Endothelial cell of umbilical vein (primary cell): ENCODE data around the gene NPLOC4. TPM values are rescaled to one million over a fixed set of nuclear protein-coding genes. Genes with fewer than 3 reads are reported as not detected.

Experiments
- BruUV-seq: library from RNA; stranded (reverse); fragments of 400-500 nt; replicated peaks from 2 replicates; lab custom pipeline; 2021; lab: Mats Ljungman, UMichigan
- CTCF ChIA-PET: fragments of 300-600, 350-600 bp; sonication (Branson Sonifier 250); formaldehyde crosslinking; loops from one replicate; lab custom pipeline; 2021; ENCODE audit warnings: antibody characterized with exemption, inconsistent platforms; lab: Charles Lee
- POLR2A ChIA-PET: fragments of 300-600, 350-600 bp; sonication (Branson Sonifier 250); formaldehyde crosslinking; loops from one replicate; lab custom pipeline; 2021; ENCODE audit warnings: antibody characterized with exemption, inconsistent platforms; lab: Charles Lee
- DNase-seq: peaks from one replicate; pipeline ENCODE4 v3.0.0-alpha.2; 2011; ENCODE audit warnings: low read depth, low spot score
- FAIRE-seq: peaks from 2 replicates; lab custom pipeline; 2011; peaks lifted over from hg19 to GRCh38; lab: Jason Lieb, UNC
- H2AFZ ChIP-seq: 2 replicates; pipeline ENCODE4 v1.6.0; 2012; ENCODE audit warnings: low read depth, low read length, control low read depth, inconsistent platforms
- H3K27ac ChIP-seq: 2 replicates; pipeline ENCODE4 v1.5.1; 2011; ENCODE audit warnings: low read depth, mild to moderate bottlenecking, control low read depth, low read length, moderate library complexity; ENCODE audit not compliant: insufficient read depth
- H3K27me3 ChIP-seq, 2 experiments: 2 replicates each; pipeline versions ENCODE4 v1.6.0 to v1.6.1; 2011; ENCODE audit warnings: low read length in 2 of 2, mixed read lengths in 1 of 2; ENCODE audit not compliant: control insufficient read depth in 2 of 2, insufficient read depth in 2 of 2
- H3K36me3 ChIP-seq, 2 experiments: 2 replicates in 1 of 2; 3 replicates in 1 of 2; pipeline ENCODE4 v1.5.1; 2011; ENCODE audit warnings: low read length in 2 of 2, mild to moderate bottlenecking in 1 of 2, moderate library complexity in 1 of 2; ENCODE audit not compliant: control insufficient read depth in 2 of 2, insufficient read depth in 2 of 2; ENCODE audit errors: extremely low read depth in 1 of 2
- H3K4me1 ChIP-seq: 3 replicates; pipeline ENCODE4 v1.5.1; 2011; ENCODE audit warnings: mild to moderate bottlenecking, low read length; ENCODE audit not compliant: control insufficient read depth, insufficient read depth; ENCODE audit errors: extremely low read depth
- H3K4me2 ChIP-seq: 2 replicates; pipeline ENCODE4 v1.6.1; 2011; ENCODE audit warnings: low read length, control low read depth, mixed read lengths; ENCODE audit not compliant: insufficient read depth
- H3K4me3 ChIP-seq, 3 experiments: fragments of 200-600 bp in 1 of 3; sonication (generic), shearing (Covaris generic) in 1 of 3; replicated peaks in 1 of 3; 2 replicates each; pipeline ENCODE4 v1.5.1; 2011 to 2016; ENCODE audit warnings: control low read depth in 3 of 3, low read length in 3 of 3, mild to moderate bottlenecking in 2 of 3, inconsistent platforms in 1 of 3, low read depth in 1 of 3, moderate library complexity in 1 of 3; ENCODE audit not compliant: insufficient read depth in 1 of 3
- H3K79me2 ChIP-seq: 2 replicates; pipeline ENCODE4 v1.6.0; 2012; ENCODE audit warnings: low read length, inconsistent platforms; ENCODE audit not compliant: control insufficient read depth, insufficient read depth
- H3K9ac ChIP-seq: replicated peaks from 2 replicates; pipeline ENCODE3; 2011; ENCODE audit warnings: low read length, control low read depth; ENCODE audit not compliant: insufficient read depth; ENCODE audit errors: extremely low read depth
- H3K9me1 ChIP-seq: replicated peaks from 3 replicates; pipeline ENCODE4 v1.6.0; 2011; ENCODE audit warnings: mild to moderate bottlenecking, low read length; ENCODE audit not compliant: control insufficient read depth, insufficient read depth; ENCODE audit errors: extremely low read depth
- H3K9me3 ChIP-seq: replicated peaks from 2 replicates; pipeline ENCODE4 v1.5.1; 2012; ENCODE audit warnings: low read length, inconsistent platforms; ENCODE audit not compliant: control insufficient read depth, insufficient read depth
- H4K20me1 ChIP-seq: replicated peaks from 2 replicates; pipeline ENCODE3; 2011; ENCODE audit warnings: mild to moderate bottlenecking, low read length; ENCODE audit not compliant: control insufficient read depth, insufficient read depth; ENCODE audit errors: extremely low read depth
- CTCF ChIP-seq, 2 donors: IDR thresholded peaks; 1 replicate in 1 of 2; 2 replicates in 1 of 2; pipeline ENCODE4 v1.5.1; 2011; ENCODE audit warnings: low read length in 2 of 2, mild to moderate bottlenecking in 2 of 2, moderate library complexity in 2 of 2, control low read depth in 1 of 2, inconsistent platforms in 1 of 2, low read depth in 1 of 2; ENCODE audit not compliant: insufficient read depth in 1 of 2; ENCODE audit errors: extremely low read depth in 1 of 2
- EZH2 ChIP-seq: IDR thresholded peaks from 2 replicates; pipeline ENCODE4 v1.6.1; 2012; ENCODE audit warnings: borderline replicate concordance, low read depth, mild to moderate bottlenecking, moderate library complexity, low read length, inconsistent platforms; ENCODE audit not compliant: severe bottlenecking
- FOS ChIP-seq: IDR thresholded peaks from 2 replicates; pipeline ENCODE4 v1.6.1; 2011; ENCODE audit warnings: mild to moderate bottlenecking, low read length, moderate library complexity, borderline replicate concordance; ENCODE audit not compliant: insufficient read depth
- GATA2 ChIP-seq: IDR thresholded peaks from 2 replicates; pipeline ENCODE4 v1.7.0; 2011; ENCODE audit warnings: low read depth, mild to moderate bottlenecking, moderate library complexity, mixed read lengths, low read length; ENCODE audit not compliant: insufficient read length, insufficient read depth
- MAX ChIP-seq: IDR thresholded peaks from 2 replicates; pipeline ENCODE4 v1.6.1; 2011; ENCODE audit not compliant: insufficient read depth, insufficient read length
- MYC ChIP-seq: IDR thresholded peaks from one replicate; pipeline ENCODE4 v1.6.1; 2011; ENCODE audit warnings: mild to moderate bottlenecking, low read depth, low read length
- POLR2A ChIP-seq: IDR thresholded peaks from 2 replicates; pipeline ENCODE4 v1.6.1; 2012; ENCODE audit warnings: low read depth, mild to moderate bottlenecking, control low read depth, low read length
- POLR2AphosphoS5 ChIP-seq: IDR thresholded peaks from 2 replicates; pipeline ENCODE4 v1.6.1; 2012; ENCODE audit warnings: low read depth, mild to moderate bottlenecking, control low read depth, low read length, moderate library complexity; ENCODE audit not compliant: insufficient read depth
- dilution Hi-C: fragments of 300-500 bp; cut with MboI; formaldehyde crosslinking; loops from one replicate; pipeline ENCODE4 v1.15.0; 2019; ENCODE audit warnings: low sequenced_read_pairs; ENCODE audit not compliant: extremely low pct_ligation_motif_present
- intact Hi-C: fragments of 100-400 bp; cut with micrococcal nuclease; formaldehyde crosslinking; loops from one replicate; pipeline ENCODE4 v1.10.0; 2022
- polyA plus RNA-seq, 4 experiments: library from polyadenylated mRNA; depleted of rRNA in 3 of 4; stranded (reverse) in 3 of 4; unstranded in 1 of 4; fragments of >200 nt; gene quantifications; 2 replicates each; pipeline versions ENCODE4 v1.2.1 to v1.2.3, GENCODE V29; 2011 to 2012; ENCODE audit warnings: missing spikeins in 1 of 4
- total RNA-seq: library from RNA; stranded (reverse); gene quantifications from 2 replicates; pipeline ENCODE4 v1.2.3, GENCODE V29; 2021

Gene NPLOC4
- total and polyA plus RNA-seq, 2 donors (not counting 3 experiments of a cell fraction or from before 2014, with no cell fraction given) = 150 to 175 TPM

GRCh38 chr17:81603846-81604610 is 32.9 kb downstream of the NPLOC4 start:
- Histone ChIP-seq H3K4me1 (peaks cover 6% of the 10 kb centered on the region), H4K20me1 (peaks cover 5% of the 10 kb centered on the region), H3K9me1 (no peaks in the 10 kb centered on the region), H3K27me3 (no peaks in the 10 kb centered on the region), H3K79me2 (peaks cover 24% of the 10 kb centered on the region), H3K9ac (no peak overlapping the region), H3K27ac (no peak overlapping the region), H3K36me3 (peaks cover 33% of the 10 kb centered on the region in 2 experiments), H3K4me3 (no peak overlapping the region), H2AFZ (no peak overlapping the region), H3K4me2 (no peak overlapping the region), H3K9me3 (no peaks in the 10 kb centered on the region)
- intact Hi-C loops = loop anchor here (5.0 kb wide), 1 partner anchor 37 kb away; no protein-coding TSS in a partner anchor
- TF ChIP-seq POLR2A (no peak), EZH2 (no peak), MAX (no peak), CTCF (IDR thresholded peaks at IDR 0.05; ENCODE audit: extremely low read depth in 1 of 2, insufficient read depth in 1 of 2, low read depth in 1 of 2, low read length in 2 of 2) (no peak), GATA2 (no peak), MYC (no peak), POLR2AphosphoS5 (no peak), FOS (no peak)
- dilution Hi-C loops = no loop called here
- FAIRE-seq (no peak), DNase-seq (no peak)
- POLR2A ChIA-PET = no interaction called here
- CTCF ChIA-PET = interaction anchor here (0.8 kb wide), 1 partner anchor 25 kb away, joined by 3 read pairs; no protein-coding TSS in a partner anchor
- no TSS peak for BruUV-seq
